ENCODE measurements around the gene B3GALT5. TPM values are rescaled to one million over a fixed set of nuclear protein-coding genes. Genes with fewer than 3 reads are reported as not detected.

B3GALT5 gene
- polyA plus RNA-seq, 1 donor (not counting 4 experiments of a cell fraction or from before 2014, with no cell fraction given): not detected

DNA sequence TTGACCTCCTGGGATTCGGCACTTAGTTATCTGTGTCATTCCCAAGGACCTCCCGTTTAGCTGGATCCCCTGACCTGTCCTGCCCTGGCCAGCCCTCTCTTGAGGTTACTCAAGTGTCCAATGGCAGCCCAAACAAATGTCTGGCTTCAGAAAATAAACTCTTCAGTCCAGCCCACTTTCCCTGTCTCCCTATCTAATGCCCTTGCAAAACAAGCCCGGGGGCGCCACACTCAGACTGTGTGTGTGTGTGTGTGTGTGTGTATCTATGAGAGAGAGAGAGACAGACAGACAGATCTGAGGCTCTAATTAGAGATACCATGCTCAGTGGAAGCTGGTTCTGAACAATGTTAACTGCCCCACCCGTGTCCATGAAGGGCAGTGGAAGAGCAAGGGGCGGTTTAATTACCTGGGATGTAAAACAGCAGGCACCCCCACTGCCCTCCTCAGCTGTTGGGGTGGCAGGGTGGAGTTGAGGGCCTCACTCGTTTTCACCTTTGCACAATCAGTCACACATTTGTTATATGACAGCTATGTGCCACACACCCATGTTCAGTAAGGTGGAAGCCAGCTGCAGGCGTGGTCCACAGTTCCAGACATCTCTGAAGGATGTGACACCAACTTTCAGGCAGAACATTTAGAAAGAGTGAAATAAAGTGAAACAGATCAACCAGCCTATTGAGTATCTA lies 57.4 kb downstream of the B3GALT5 start:
- dilution Hi-C loops (cut with MboI; ENCODE audit: extremely low pct_ligation_motif_present, low sequenced_read_pairs): no loop called here
- TF ChIP-seq, protein P1, sequence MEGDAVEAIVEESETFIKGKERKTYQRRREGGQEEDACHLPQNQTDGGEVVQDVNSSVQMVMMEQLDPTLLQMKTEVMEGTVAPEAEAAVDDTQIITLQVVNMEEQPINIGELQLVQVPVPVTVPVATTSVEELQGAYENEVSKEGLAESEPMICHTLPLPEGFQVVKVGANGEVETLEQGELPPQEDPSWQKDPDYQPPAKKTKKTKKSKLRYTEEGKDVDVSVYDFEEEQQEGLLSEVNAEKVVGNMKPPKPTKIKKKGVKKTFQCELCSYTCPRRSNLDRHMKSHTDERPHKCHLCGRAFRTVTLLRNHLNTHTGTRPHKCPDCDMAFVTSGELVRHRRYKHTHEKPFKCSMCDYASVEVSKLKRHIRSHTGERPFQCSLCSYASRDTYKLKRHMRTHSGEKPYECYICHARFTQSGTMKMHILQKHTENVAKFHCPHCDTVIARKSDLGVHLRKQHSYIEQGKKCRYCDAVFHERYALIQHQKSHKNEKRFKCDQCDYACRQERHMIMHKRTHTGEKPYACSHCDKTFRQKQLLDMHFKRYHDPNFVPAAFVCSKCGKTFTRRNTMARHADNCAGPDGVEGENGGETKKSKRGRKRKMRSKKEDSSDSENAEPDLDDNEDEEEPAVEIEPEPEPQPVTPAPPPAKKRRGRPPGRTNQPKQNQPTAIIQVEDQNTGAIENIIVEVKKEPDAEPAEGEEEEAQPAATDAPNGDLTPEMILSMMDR (optimal IDR thresholded peaks at IDR 0.05 in 1 of 3, IDR thresholded peaks at IDR 0.05 in 1 of 3, conservative IDR thresholded peaks at IDR 0.05 in 1 of 3; ENCODE audit: extremely low read depth in 1 of 3, insufficient read depth in 2 of 3, low read length in 3 of 3): no peak
- no peak for TF ChIP-seq EZH2 (IDR thresholded peaks at IDR 0.05; ENCODE audit: low read length)
- Histone ChIP-seq H4K20me1 (ENCODE audit: control insufficient read depth, extremely low read depth, insufficient read depth, low read length) (no peaks in the 10 kb centered on the region), H3K9ac (ENCODE audit: control insufficient read depth, extremely low read depth, insufficient read depth, low read length) (no peak overlapping the region), H2AFZ (ENCODE audit: control insufficient read depth, low read length) (no peak overlapping the region), H3K36me3 (ENCODE audit: control insufficient read depth in 2 of 2, extremely low read depth in 1 of 2, insufficient read depth in 2 of 2, low read length in 2 of 2) (no peaks in the 10 kb centered on the region), H3K9me3 (ENCODE audit: control insufficient read depth, low read depth, low read length) (peaks cover 14% of the 10 kb centered on the region), H3K27ac (ENCODE audit: control insufficient read depth, insufficient read depth, low read length) (no peak overlapping the region), H3K27me3 (ENCODE audit: control insufficient read depth, extremely low read depth, insufficient read depth, low read length) (no peaks in the 10 kb centered on the region), H3K4me2 (ENCODE audit: control insufficient read depth, extremely low read depth, insufficient read depth, low read depth, low read length) (no peak overlapping the region), H3K9me1 (ENCODE audit: control insufficient read depth, extremely low read depth, insufficient read depth, low read length) (no peaks in the 10 kb centered on the region), H3K4me1 (ENCODE audit: control insufficient read depth, extremely low read depth, insufficient read depth, low read length) (no peaks in the 10 kb centered on the region), H3K79me2 (ENCODE audit: control insufficient read depth, insufficient read depth, low read length) (no peaks in the 10 kb centered on the region), H3K4me3 (ENCODE audit: control insufficient read depth in 2 of 3, extremely low read depth in 1 of 3, insufficient read depth in 2 of 3, low read depth in 1 of 3, low read length in 3 of 3) (no peak overlapping the region)
- FAIRE-seq (no peak), DNase-seq (ENCODE audit: low read depth, low spot score) (no peak)

DNA sequence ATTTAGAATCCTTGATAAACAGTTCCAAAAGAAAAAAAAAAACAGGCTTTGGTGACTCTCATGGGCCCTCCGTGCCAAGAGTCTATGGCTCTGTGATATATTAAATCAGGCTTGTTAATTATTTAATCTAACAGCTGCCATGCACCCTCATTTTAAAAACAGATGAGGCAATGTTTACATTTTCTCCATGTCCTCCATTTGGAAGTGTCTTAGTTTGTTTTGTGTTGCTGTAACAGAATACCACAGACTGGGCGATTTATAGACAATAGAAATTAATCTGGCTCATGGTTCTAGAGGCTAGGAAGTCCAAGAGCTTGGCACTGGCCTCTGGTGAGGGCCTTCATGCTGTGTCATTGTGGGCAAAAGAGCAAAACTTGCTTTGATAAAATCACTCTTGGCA lies 58.0 kb downstream of the B3GALT5 start:
- TF ChIP-seq, protein P1 (optimal IDR thresholded peaks at IDR 0.05 in 1 of 3, IDR thresholded peaks at IDR 0.05 in 1 of 3, conservative IDR thresholded peaks at IDR 0.05 in 1 of 3; ENCODE audit: extremely low read depth in 1 of 3, insufficient read depth in 2 of 3, low read length in 3 of 3): no peak
- TF ChIP-seq EZH2 (IDR thresholded peaks at IDR 0.05; ENCODE audit: low read length): no peak
- Histone ChIP-seq H3K9me1 (ENCODE audit: control insufficient read depth, extremely low read depth, insufficient read depth, low read length) (no peaks in the 10 kb centered on the region), H3K27me3 (ENCODE audit: control insufficient read depth, extremely low read depth, insufficient read depth, low read length) (no peaks in the 10 kb centered on the region), H3K4me3 (ENCODE audit: control insufficient read depth in 2 of 3, extremely low read depth in 1 of 3, insufficient read depth in 2 of 3, low read depth in 1 of 3, low read length in 3 of 3) (no peak overlapping the region), H3K4me2 (ENCODE audit: control insufficient read depth, extremely low read depth, insufficient read depth, low read depth, low read length) (no peak overlapping the region), H2AFZ (ENCODE audit: control insufficient read depth, low read length) (no peak overlapping the region), H3K9me3 (ENCODE audit: control insufficient read depth, low read depth, low read length) (peaks cover 14% of the 10 kb centered on the region), H3K27ac (ENCODE audit: control insufficient read depth, insufficient read depth, low read length) (no peak overlapping the region), H3K36me3 (ENCODE audit: control insufficient read depth in 2 of 2, extremely low read depth in 1 of 2, insufficient read depth in 2 of 2, low read length in 2 of 2) (no peaks in the 10 kb centered on the region), H3K79me2 (ENCODE audit: control insufficient read depth, insufficient read depth, low read length) (no peaks in the 10 kb centered on the region), H4K20me1 (ENCODE audit: control insufficient read depth, extremely low read depth, insufficient read depth, low read length) (no peaks in the 10 kb centered on the region), H3K4me1 (ENCODE audit: control insufficient read depth, extremely low read depth, insufficient read depth, low read length) (no peaks in the 10 kb centered on the region), H3K9ac (ENCODE audit: control insufficient read depth, extremely low read depth, insufficient read depth, low read length) (no peak overlapping the region)
- no peak for FAIRE-seq
- dilution Hi-C loops (cut with MboI; ENCODE audit: extremely low pct_ligation_motif_present, low sequenced_read_pairs): no loop called here
- no peak for DNase-seq (ENCODE audit: low read depth, low spot score)
